Panc1 (cell line): ENCODE measurements around the gene ARHGEF6. TPM values are rescaled to one million over a fixed set of nuclear protein-coding genes. Genes with fewer than 3 reads are reported as not detected.

Experiments used
- ATAC-seq: fragments of 200-7000 bp; cut with Tn5 transposase; 2 replicates; pipeline ENCODE4 v1.9.1; 2020; ENCODE audit warnings: mild to moderate bottlenecking, moderate library complexity
- BruUV-seq: library from RNA; stranded (reverse); fragments of 400-500 nt; replicated peaks from 2 replicates; lab custom pipeline; 2021; lab: Mats Ljungman, UMichigan
- CTCF ChIA-PET: fragments of 300-600 bp; sonication (Branson Sonifier 250); formaldehyde crosslinking; loops from one replicate; lab custom pipeline; 2022; ENCODE audit warnings: antibody characterized with exemption; lab: Charles Lee
- POLR2A ChIA-PET: fragments of 300-600 bp; sonication (Branson Sonifier 250); formaldehyde crosslinking; loops from one replicate; lab custom pipeline; 2022; ENCODE audit warnings: antibody characterized with exemption; lab: Charles Lee
- DNase-seq: peaks from one replicate; pipeline ENCODE4 v3.0.0-alpha.2; 2010; ENCODE audit warnings: low read depth, low spot score
- H3K27ac ChIP-seq: 2 replicates; pipeline ENCODE4 v1.5.1; 2011; ENCODE audit warnings: mild to moderate bottlenecking, low read length, inconsistent platforms
- H3K27me3 ChIP-seq: fragments of 200-500 bp; sonication (Bioruptor generic); 2 replicates; pipeline ENCODE4 v1.6.0; 2014; ENCODE audit warnings: low read length, inconsistent platforms; ENCODE audit not compliant: control insufficient read depth, insufficient read depth
- H3K36me3 ChIP-seq: fragments of 200-500 bp; sonication (Bioruptor generic); 2 replicates; pipeline ENCODE4 v1.5.1; 2014; ENCODE audit warnings: inconsistent platforms, mild to moderate bottlenecking, low read length, moderate library complexity; ENCODE audit not compliant: control insufficient read depth, insufficient read depth
- H3K4me1 ChIP-seq: 2 replicates; pipeline ENCODE4 v1.5.1; 2011; ENCODE audit warnings: inconsistent platforms, mild to moderate bottlenecking, low read length, moderate library complexity; ENCODE audit not compliant: control insufficient read depth, insufficient read depth
- H3K4me3 ChIP-seq, 2 experiments: 2 replicates each; pipeline ENCODE4 v1.5.1; 2011 to 2012; ENCODE audit warnings: low read depth in 2 of 2, low read length in 2 of 2, mild to moderate bottlenecking in 2 of 2, inconsistent platforms in 1 of 2, moderate library complexity in 1 of 2
- H3K9me3 ChIP-seq: fragments of 200-500 bp; sonication (Bioruptor generic); 2 replicates; pipeline ENCODE4 v1.5.1; 2014; ENCODE audit warnings: low read depth, mild to moderate bottlenecking, inconsistent platforms, low read length, moderate library complexity; ENCODE audit not compliant: control insufficient read depth, insufficient read depth
- POLR2AphosphoS5 ChIP-seq: IDR thresholded peaks from 2 replicates; pipeline ENCODE4 v1.6.1; 2012; ENCODE audit warnings: mild to moderate bottlenecking, low read depth, low read length, moderate library complexity
- SIN3A ChIP-seq: IDR thresholded peaks from 2 replicates; pipeline ENCODE4 v1.6.1; 2012; ENCODE audit warnings: low read depth, mild to moderate bottlenecking, low read length, moderate library complexity, borderline replicate concordance; ENCODE audit not compliant: insufficient read depth
- TCF7L2 ChIP-seq: IDR thresholded peaks from 2 replicates; pipeline ENCODE4 v1.6.1; 2011; ENCODE audit warnings: mild to moderate bottlenecking, low read depth, low read length, inconsistent platforms
- in situ Hi-C: cut with HindIII; loops from 2 replicates; pipeline ENCODE4 v1.10.0; 2016; ENCODE audit warnings: low sequenced_read_pairs, low pct_unique_long_range_greater_than_20kb
- intact Hi-C: fragments of 100-400 bp; cut with micrococcal nuclease; formaldehyde crosslinking; loops from one replicate; pipeline ENCODE4 v1.10.0; 2022; ENCODE audit not compliant: unreplicated experiment
- total RNA-seq: library from RNA; stranded (reverse); gene quantifications from one replicate; pipeline ENCODE4 v1.2.1, GENCODE V29; 2021; ENCODE audit not compliant: unreplicated experiment
- TF ChIP-seq, protein P1 (sequence below): fragments of 450-650 bp; IDR thresholded peaks from 2 replicates; pipeline ENCODE4 v1.5.1; 2017; ENCODE audit warnings: mild to moderate bottlenecking
- TF ChIP-seq, protein P2 (sequence below), 2 experiments: IDR thresholded peaks; 2 replicates each; pipeline ENCODE4 v1.6.1; 2011 to 2012; ENCODE audit warnings: low read depth in 2 of 2, control low read depth in 1 of 2, low read length in 1 of 2, mild to moderate bottlenecking in 1 of 2, moderate library complexity in 1 of 2; ENCODE audit not compliant: insufficient read depth in 1 of 2

The ARHGEF6 gene
- total RNA-seq, 1 experiment from 2014 or later, result 35.5 TPM

DNA sequence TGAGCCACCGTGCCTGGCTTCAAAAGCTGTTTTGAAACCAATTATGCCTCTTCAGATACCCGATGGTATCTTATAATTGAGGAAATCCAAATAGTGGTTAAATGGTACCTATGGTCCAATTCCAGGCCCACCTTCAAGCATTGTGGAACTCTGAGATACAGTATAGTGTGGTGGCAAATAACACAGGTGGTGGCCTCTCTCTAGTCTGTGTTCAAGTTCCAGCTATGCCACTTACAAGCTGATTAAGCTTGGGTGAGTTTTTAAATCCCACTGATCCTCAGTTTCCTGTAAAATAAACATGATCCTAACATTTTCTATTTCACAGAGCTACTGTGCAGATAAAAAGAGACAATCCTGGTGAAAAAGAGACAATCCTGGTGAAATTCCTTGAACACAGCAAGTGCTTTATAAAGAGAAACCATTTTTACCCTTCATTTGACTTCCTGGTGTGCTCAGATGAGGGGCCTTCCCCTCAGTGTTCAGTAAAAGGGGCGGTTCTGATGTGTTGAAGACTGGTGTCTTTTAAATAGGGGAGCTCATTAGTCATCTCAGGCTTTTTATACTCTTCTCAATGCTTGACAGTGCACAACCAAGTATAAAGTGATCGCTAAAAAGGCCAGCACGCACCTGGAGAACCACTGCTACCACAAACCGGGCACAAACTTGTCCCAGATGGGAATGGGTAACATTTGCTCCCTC is 163.6 kb downstream of the ARHGEF6 start:
- intact Hi-C loops (no loop called here), in situ Hi-C loops (no loop called here)
- CTCF ChIA-PET, result no interaction called here

More for the DNA sequence above, 163.6 kb downstream of the ARHGEF6 start:
- ATAC-seq, result no peak
- H3K4me3 ChIP-seq, result no peak overlapping the region
- no peaks in the 10 kb centered on the region for H3K36me3 ChIP-seq
- no peak for DNase-seq
- TF ChIP-seq, protein P1, sequence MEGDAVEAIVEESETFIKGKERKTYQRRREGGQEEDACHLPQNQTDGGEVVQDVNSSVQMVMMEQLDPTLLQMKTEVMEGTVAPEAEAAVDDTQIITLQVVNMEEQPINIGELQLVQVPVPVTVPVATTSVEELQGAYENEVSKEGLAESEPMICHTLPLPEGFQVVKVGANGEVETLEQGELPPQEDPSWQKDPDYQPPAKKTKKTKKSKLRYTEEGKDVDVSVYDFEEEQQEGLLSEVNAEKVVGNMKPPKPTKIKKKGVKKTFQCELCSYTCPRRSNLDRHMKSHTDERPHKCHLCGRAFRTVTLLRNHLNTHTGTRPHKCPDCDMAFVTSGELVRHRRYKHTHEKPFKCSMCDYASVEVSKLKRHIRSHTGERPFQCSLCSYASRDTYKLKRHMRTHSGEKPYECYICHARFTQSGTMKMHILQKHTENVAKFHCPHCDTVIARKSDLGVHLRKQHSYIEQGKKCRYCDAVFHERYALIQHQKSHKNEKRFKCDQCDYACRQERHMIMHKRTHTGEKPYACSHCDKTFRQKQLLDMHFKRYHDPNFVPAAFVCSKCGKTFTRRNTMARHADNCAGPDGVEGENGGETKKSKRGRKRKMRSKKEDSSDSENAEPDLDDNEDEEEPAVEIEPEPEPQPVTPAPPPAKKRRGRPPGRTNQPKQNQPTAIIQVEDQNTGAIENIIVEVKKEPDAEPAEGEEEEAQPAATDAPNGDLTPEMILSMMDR, result no peak
- TF ChIP-seq POLR2AphosphoS5 (no peak), TCF7L2 (no peak), SIN3A (no peak)
- TF ChIP-seq, protein P2, sequence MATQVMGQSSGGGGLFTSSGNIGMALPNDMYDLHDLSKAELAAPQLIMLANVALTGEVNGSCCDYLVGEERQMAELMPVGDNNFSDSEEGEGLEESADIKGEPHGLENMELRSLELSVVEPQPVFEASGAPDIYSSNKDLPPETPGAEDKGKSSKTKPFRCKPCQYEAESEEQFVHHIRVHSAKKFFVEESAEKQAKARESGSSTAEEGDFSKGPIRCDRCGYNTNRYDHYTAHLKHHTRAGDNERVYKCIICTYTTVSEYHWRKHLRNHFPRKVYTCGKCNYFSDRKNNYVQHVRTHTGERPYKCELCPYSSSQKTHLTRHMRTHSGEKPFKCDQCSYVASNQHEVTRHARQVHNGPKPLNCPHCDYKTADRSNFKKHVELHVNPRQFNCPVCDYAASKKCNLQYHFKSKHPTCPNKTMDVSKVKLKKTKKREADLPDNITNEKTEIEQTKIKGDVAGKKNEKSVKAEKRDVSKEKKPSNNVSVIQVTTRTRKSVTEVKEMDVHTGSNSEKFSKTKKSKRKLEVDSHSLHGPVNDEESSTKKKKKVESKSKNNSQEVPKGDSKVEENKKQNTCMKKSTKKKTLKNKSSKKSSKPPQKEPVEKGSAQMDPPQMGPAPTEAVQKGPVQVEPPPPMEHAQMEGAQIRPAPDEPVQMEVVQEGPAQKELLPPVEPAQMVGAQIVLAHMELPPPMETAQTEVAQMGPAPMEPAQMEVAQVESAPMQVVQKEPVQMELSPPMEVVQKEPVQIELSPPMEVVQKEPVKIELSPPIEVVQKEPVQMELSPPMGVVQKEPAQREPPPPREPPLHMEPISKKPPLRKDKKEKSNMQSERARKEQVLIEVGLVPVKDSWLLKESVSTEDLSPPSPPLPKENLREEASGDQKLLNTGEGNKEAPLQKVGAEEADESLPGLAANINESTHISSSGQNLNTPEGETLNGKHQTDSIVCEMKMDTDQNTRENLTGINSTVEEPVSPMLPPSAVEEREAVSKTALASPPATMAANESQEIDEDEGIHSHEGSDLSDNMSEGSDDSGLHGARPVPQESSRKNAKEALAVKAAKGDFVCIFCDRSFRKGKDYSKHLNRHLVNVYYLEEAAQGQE (IDR thresholded peaks at IDR 0.05; ENCODE audit: insufficient read depth in 1 of 2, low read depth in 2 of 2, low read length in 1 of 2), result no peak
- H3K27me3 ChIP-seq, result no peaks in the 10 kb centered on the region
- H3K9me3 ChIP-seq, result no peaks in the 10 kb centered on the region
- POLR2A ChIA-PET, result no interaction called here
- no TSS peak for BruUV-seq
- no peak overlapping the region for H3K27ac ChIP-seq
- H3K4me1 ChIP-seq, result no peaks in the 10 kb centered on the region

Other genes starting within 250 kb of the ARHGEF6 start
- not detected for gene VGLL1, start 248.7 kb downstream of the ARHGEF6 start, total RNA-seq
- gene CD40LG, start 132.8 kb downstream of the ARHGEF6 start, total RNA-seq, result not detected
- gene RBMX, start 99.8 kb upstream of the ARHGEF6 start, total RNA-seq, result 239 TPM